Small intestine (tissue), 7 donors: ENCODE measurements around the gene LSM4. TPM values are rescaled to one million over a fixed set of nuclear protein-coding genes. Genes with fewer than 3 reads are reported as not detected.

Source experiments
- DNase-seq, 2 donors: peaks; one replicate each; pipeline versions ENCODE4 v3.0.0 to v3.0.0-alpha.2; 2013
- FAIRE-seq: peaks from 2 replicates; lab custom pipeline; 2012; peaks lifted over from hg19 to GRCh38; lab: Jason Lieb, UNC
- H3K27ac ChIP-seq, 3 donors: one replicate each; pipeline ENCODE4 v1.5.1; 2013; ENCODE audit warnings: low read length in 2 of 3, mild to moderate bottlenecking in 2 of 3, control low read depth in 1 of 3, inconsistent platforms in 1 of 3, low read depth in 1 of 3, moderate library complexity in 1 of 3
- H3K27me3 ChIP-seq, 3 donors: one replicate each; pipeline ENCODE4 v1.6.1; 2013; ENCODE audit warnings: low read length in 3 of 3, inconsistent platforms in 1 of 3; ENCODE audit not compliant: control insufficient read depth in 3 of 3, insufficient read depth in 3 of 3
- H3K36me3 ChIP-seq, 3 donors: one replicate each; pipeline ENCODE4 v1.6.1; 2013; ENCODE audit warnings: low read length in 3 of 3, inconsistent platforms in 1 of 3, low read depth in 1 of 3, mild to moderate bottlenecking in 1 of 3, moderate library complexity in 1 of 3; ENCODE audit not compliant: control insufficient read depth in 3 of 3, insufficient read depth in 2 of 3
- H3K4me1 ChIP-seq, 3 donors: one replicate each; pipeline ENCODE4 v1.6.1; 2013; ENCODE audit warnings: low read length in 2 of 3, inconsistent platforms in 1 of 3, low read depth in 1 of 3, mild to moderate bottlenecking in 1 of 3, moderate library complexity in 1 of 3; ENCODE audit not compliant: control insufficient read depth in 3 of 3, insufficient read depth in 2 of 3
- H3K4me3 ChIP-seq, 3 donors: one replicate each; pipeline ENCODE4 v1.5.1; 2013; ENCODE audit warnings: low read length in 3 of 3, control low read depth in 1 of 3, inconsistent platforms in 1 of 3, low read depth in 1 of 3, mild to moderate bottlenecking in 1 of 3, moderate library complexity in 1 of 3
- H3K9me3 ChIP-seq, 2 donors: one replicate each; pipeline ENCODE4 v1.6.1; 2013; ENCODE audit warnings: low read depth in 1 of 2, low read length in 1 of 2; ENCODE audit not compliant: control insufficient read depth in 2 of 2, insufficient read depth in 1 of 2
- WGBS, 3 donors: extraction: QIAGEN DNeasy Blood & Tissue Kit; methylation state at CpG; one replicate each; pipeline ENCODE4 v1.1.7; 2013; 5-methylcytosine and 5-hydroxymethylcytosine counted together
- polyA plus RNA-seq, 4 donors: library from polyadenylated mRNA; stranded (reverse) in 3 of 4; unstranded in 1 of 4; fragments of 200-250 nt in 3 of 4; fragments of 120-200 nt in 1 of 4; gene quantifications; one replicate each; pipeline versions ENCODE4 v1.2.1 to v1.2.3, GENCODE V29; 2013
- donor health status: healthy with polysubstance abuse.
- donor health status: control.
- donor health status: control.
- donor health status: Bipolar disorder and iron deficiency.
- donor health status: healthy.

Gene LSM4
- polyA plus RNA-seq, 4 donors: 102 to 269 (median 186) TPM

DNA sequence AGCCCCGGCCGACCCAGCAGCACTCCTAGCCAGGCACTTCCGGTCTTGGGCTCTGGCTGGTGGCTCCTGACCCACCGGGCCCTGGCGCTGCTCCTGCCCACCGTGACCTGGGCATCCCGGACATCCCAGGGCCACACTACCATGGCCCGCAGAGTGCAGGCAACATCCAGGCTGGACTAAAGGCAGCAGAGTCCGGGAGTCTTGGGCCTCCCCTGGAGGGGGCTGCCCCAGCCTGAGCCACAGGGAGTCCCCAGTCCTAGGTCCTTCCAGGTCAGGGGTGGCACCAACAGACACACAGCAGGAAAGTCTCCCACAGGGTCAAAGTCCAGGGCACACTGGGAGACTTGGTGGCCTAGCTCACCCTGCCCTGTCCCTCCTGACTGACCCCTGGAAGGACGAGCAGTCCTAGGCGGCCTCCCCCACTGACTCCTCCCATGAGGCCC, 10.8 kb downstream of the LSM4 start:
- H3K9me3 ChIP-seq: no peaks in the 10 kb centered on the region
- no peak for FAIRE-seq
- no peaks in the 10 kb centered on the region for H3K27me3 ChIP-seq
- WGBS, 3 donors: 65 to 87% (median 74%) methylated on average over 11 of the region's 11 CpGs
- peak; percentile 40 to 81 for DNase-seq
- peak overlapping the region; percentile 84 to 94 (median 89) for H3K27ac ChIP-seq
- H3K36me3 ChIP-seq: peaks cover 2 to 92% (median 4%) of the 10 kb centered on the region in 3 donors
- H3K4me1 ChIP-seq: peaks cover 0 to 38% (median 4%) of the 10 kb centered on the region in 3 donors
- H3K4me3 ChIP-seq: no peak overlapping the region

DNA sequence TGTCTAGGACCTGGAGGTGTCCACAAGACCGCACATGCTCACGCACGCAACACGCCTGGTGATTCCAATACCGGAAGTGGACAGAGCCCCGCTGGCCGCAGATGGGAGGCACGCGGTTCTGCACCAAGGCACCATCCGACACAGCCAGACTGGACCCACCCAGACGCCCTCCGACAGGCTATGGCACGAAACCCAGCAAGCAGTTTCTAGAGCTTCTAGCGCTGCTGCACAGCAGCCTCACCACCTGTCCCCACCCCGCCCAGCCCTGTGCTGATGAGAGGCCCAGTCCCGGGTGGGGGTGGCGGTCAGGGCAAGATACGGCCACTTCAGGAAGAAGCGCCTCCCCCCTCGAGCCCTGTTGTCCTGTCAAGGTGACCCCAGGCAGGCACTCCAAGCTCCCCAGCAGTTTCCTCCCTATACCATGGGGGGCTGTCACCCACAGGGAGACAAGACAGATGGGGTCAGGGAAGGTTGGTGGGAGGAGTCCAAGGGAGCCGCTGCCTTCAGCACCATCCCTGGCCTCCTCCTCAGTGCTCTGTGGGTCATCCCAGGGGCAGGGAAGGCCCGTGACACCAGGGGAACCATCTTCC, 11.3 kb downstream of the LSM4 start:
- Histone ChIP-seq H3K4me3 (no peak overlapping the region), H3K27me3 (no peaks in the 10 kb centered on the region), H3K9me3 (no peaks in the 10 kb centered on the region), H3K27ac (peak overlapping the region; percentile 84 to 94 (median 89)), H3K4me1 (peaks cover 0 to 38% (median 4%) of the 10 kb centered on the region in 3 donors), H3K36me3 (peaks cover 2 to 94% (median 4%) of the 10 kb centered on the region in 3 donors)
- 71 to 85% (median 74%) methylated on average over 19 to 22 of the region's 22 CpGs for WGBS, 3 donors
- DNase-seq (peak; percentile 50 to 66), FAIRE-seq (no peak)

DNA sequence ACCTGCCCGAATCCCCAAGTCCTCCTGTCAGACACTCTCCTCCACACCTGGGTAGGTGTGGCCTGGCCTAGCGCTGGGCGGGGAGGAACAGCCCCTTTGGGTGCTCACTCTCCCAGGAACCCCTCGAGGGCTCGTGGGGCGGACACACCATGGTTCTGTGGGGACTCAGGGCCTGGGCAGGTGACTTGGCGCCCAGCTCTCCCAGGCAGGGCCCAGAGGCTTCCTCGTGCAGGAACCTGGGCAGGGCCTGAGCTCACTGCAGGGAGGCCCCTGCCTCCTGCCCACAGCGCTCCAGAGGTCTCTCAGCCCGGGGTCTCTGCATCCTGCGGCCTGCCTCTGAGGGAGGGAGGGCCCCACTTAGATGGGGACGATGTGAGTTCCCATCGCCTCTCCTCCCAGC, 11.9 kb downstream of the LSM4 start:
- WGBS, 3 donors: 46 to 75% (median 64%) methylated on average over 12 to 13 of the region's 13 CpGs
- Histone ChIP-seq H3K36me3 (peaks cover 2 to 98% (median 4%) of the 10 kb centered on the region in 3 donors), H3K27ac (peak overlapping the region; percentile 84 to 94 (median 89)), H3K4me1 (peaks cover 3 to 35% (median 4%) of the 10 kb centered on the region in 3 donors), H3K4me3 (no peak overlapping the region), H3K9me3 (no peaks in the 10 kb centered on the region), H3K27me3 (no peaks in the 10 kb centered on the region)
- no peak for DNase-seq
- FAIRE-seq: no peak

DNA sequence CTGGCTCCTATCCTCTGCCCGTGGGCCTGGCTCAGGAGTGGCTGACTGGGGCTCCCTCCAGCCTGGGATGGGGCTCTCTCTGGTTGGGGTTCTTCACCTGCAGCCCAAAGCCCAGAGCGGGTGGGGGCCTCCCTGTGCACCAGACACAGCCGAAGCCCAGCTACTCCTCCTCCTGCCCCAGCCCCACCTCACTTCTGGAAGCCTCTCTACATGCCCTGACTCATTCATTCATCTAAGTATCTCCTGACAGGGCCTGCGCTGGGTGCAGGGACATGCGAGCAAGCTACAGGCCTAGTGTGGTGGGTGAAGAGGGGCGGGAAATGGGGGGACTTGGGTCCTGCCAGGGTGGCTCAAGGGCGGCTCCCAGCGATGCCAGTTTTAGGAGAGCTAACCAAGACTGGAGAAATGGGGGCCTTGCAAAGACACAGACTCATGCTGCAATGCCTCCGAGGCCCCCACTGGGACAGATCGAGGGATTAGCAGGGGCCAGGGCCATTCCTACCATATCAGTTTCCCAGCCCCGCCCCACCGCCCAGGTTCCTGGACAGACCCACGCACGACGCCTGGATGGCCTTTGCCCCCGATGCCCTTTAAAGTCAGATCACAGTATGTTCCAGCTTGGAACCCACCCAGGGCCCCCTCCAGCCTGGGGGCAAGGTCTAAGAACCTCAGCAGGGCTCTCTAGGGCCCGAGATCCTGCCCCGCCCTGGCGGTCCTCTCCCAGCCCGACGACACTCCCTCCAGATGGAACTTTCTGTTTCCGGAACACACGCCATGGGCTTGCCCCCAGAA, 12.6 kb downstream of the LSM4 start:
- 34 to 61% (median 49%) methylated on average over 20 to 23 of the region's 23 CpGs for WGBS, 3 donors
- FAIRE-seq (no peak), DNase-seq (peak; percentile 95 to 98)
- peak overlapping the region; percentile 84 to 94 (median 89) for H3K27ac ChIP-seq
- H3K4me1 ChIP-seq: peaks cover 4 to 41% (median 5%) of the 10 kb centered on the region in 3 donors
- H3K27me3 ChIP-seq: no peaks in the 10 kb centered on the region
- H3K9me3 ChIP-seq: no peaks in the 10 kb centered on the region
- peaks cover 2 to 96% (median 4%) of the 10 kb centered on the region in 3 donors for H3K36me3 ChIP-seq
- H3K4me3 ChIP-seq: no peak overlapping the region

DNA sequence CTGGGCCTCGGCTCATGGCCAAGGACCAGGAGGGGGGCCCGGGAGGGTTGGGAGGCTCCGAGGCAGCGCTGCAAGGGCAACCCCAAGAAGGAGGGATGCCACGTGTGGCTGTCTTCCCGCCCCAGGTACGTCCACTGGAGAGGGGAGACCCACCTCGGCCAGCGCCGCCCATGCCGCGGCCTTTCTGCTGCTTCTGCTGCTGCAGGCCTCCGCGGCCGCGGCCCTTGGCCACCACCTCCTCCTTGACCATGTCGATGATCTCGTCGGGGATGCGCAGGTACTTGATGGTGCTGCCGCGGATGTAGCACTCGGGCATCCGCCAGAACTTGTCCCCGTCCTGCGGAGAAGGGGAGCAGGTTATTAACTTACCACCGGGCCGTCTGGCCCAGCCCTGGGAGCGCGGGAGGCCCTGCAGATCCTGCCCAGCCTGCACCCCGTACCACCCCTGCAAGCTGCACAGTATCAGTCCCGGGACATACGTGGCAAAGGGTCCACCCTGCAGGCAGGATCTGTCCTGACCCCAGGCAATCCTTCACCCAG, 13.3 kb downstream of the LSM4 start:
- whole genome bisulfite sequencing, 3 donors: 90 to 92% (median 91%) methylated on average over 24 to 33 of the region's 33 CpGs
- FAIRE-seq (no peak), DNase-seq (no peak)
- Histone ChIP-seq H3K27ac (peak overlapping the region; percentile 84 to 94 (median 89)), H3K27me3 (no peaks in the 10 kb centered on the region), H3K36me3 (peaks cover 2 to 94% (median 4%) of the 10 kb centered on the region in 3 donors), H3K9me3 (no peaks in the 10 kb centered on the region), H3K4me1 (peaks cover 4 to 48% (median 9%) of the 10 kb centered on the region in 3 donors), H3K4me3 (no peak overlapping the region)

DNA sequence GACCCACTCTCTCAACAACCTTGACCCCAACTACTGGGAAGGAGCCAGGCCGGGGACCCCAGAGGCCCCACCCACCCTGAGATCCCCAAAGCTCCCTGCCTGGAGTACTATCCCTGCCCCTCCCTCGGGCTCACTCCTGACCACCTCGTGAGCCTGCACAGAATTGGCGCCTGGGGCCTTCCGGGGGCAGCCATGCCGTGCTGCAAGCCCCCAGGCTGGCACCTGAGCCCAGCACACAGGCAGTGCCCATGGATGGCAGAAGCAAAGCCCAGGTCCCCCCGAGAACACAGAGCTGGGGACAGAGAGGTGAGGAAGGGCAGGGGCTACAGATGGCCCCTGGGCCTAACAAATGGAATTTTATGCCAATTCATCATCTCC, 13.9 kb downstream of the LSM4 start:
- DNase-seq: no peak

DNA sequence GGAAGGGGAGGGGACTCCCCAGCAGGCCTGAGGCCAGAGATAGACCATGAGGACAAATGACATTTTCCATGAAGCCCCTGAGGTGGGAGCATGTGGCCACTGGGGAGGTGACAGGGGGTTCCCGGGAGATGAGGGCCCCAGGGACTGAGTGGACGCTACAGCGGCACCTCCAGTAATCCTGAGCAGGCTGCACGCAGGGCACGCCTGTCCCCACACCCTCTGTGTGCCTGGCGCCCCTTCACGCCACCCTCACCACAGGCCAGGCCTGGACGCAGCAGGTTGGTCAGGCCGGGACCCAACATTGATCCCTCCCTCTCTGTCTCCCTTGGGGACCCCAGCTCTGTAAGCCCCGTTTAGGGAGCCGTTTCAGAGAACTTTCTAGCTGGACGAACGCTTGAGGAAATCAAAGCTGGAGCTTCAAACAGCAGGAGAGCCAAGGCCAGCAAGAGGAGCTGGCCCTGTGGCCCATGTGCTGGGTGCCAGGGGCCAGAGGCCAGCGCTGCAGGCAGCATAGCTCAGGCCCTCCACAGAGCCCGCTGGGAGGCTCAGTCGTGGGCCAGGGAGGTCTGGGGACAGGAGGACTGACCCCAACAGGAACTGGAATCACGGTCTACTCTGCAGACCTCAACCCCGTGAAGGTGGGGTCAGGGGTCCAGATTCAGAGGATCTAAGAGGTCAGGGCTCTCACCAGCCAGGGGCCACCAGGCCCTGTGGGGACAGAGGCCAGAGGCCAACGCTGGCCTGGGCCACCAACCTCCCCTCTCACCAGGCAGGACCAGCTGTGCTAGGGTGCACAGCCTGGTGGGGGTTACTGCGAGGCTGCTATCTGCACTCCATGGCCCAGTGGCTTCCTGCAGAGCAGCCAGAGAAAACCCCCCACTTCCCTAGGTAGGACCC, 14.6 kb downstream of the LSM4 start:
- peaks cover 2 to 81% (median 4%) of the 10 kb centered on the region in 3 donors for H3K36me3 ChIP-seq
- no peak overlapping the region for H3K4me3 ChIP-seq
- 83 to 89% (median 88%) methylated on average over 18 to 20 of the region's 20 CpGs for WGBS, 3 donors
- H3K9me3 ChIP-seq: no peaks in the 10 kb centered on the region
- FAIRE-seq: no peak
- H3K27me3 ChIP-seq: no peaks in the 10 kb centered on the region
- DNase-seq: no peak
- peak overlapping the region in 1 of 3 donors; percentile 44 for H3K27ac ChIP-seq
- H3K4me1 ChIP-seq: peaks cover 7 to 61% (median 12%) of the 10 kb centered on the region in 3 donors

More for the DNA sequence above, 13.9 kb downstream of the LSM4 start:
- H3K27ac ChIP-seq: peak overlapping the region in 2 of 3 donors; percentile 89 to 94
- peaks cover 2 to 87% (median 4%) of the 10 kb centered on the region in 3 donors for H3K36me3 ChIP-seq
- 83 to 88% (median 88%) methylated on average over 7 of the region's 7 CpGs for WGBS, 3 donors
- H3K4me1 ChIP-seq: peaks cover 6 to 54% (median 9%) of the 10 kb centered on the region in 3 donors
- H3K27me3 ChIP-seq: no peaks in the 10 kb centered on the region
- no peak overlapping the region for H3K4me3 ChIP-seq
- no peaks in the 10 kb centered on the region for H3K9me3 ChIP-seq
- FAIRE-seq: no peak
